Activated CD4-positive, alpha-beta T cell treated with anti-CD3 and anti-CD28 coated beads for 4 hours (primary cell): Measurements from ENCODE around the gene CCDC68.
A peak's percentile ranks its signal among the peaks of the same experiment; 100 is the strongest.

ENCODE experiments used
- DNase-seq, 2 donors: peaks; one replicate each; pipeline ENCODE4 v3.0.0-alpha.2; 2020

Gene CCDC68

DNA sequence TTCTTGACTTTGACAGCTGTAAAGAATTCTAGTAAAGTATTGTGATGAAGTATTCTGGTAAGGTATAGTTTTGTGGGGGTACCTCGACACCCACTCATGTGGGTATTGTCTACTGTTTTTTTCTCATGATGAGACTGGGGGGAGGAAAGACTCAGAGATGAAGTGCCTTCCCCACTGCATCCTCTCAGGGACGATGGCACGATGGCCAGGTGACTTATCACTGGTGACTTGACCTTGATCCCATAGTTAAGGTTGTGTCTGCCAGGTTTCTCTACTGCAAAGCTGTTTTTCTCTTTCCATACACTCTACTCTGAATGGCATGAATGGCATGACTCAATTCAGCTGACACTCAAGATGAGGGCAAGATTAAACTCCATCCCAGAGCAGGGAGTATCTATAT is 936 bp upstream of the CCDC68 start:
- no peak for DNase-seq

DNA sequence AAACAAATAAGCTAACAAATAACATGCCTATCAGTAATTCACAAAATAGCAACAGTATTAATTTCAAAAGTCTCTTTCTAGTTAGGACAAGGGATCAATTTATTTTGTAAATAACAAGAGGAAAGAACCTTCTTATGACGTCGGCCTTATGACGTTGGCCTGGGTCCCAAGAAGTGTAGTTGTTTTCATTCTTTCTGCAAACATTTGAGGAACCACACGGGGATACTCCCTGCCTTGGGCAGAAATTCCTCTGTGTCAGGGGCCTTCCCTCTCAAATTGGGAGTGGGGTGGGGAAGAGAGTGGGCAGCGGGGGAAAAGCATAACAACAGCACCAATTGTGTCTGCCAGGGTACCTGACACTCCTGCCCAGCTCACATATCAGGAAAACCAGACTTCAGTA is 1.3 kb downstream of the CCDC68 start:
- DNase-seq: no peak

DNA sequence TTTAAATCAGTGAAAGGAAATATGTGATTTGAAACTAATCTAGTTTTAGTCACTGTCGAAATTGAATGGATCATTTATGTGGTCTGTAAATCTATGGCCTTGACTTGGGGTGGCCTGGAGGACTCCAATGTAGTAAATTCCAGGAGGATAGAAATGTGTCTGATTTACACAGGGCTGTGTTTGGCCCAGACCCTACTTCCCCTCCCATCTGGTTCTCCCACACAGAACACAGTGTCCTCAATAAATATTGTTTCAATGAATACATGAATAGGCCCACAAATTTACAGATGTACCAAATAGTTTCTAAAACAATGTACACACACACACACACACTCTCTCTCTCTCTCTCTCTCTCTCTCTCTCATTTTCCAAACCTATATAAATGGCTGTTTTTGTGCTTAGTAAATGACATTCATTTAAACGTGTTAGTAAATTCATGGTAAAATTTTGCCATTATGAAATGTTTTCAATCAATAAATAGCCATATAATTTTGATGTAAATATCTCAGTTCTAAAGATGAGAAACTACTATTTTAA is 1.9 kb downstream of the CCDC68 start:
- no peak for DNase-seq

DNA sequence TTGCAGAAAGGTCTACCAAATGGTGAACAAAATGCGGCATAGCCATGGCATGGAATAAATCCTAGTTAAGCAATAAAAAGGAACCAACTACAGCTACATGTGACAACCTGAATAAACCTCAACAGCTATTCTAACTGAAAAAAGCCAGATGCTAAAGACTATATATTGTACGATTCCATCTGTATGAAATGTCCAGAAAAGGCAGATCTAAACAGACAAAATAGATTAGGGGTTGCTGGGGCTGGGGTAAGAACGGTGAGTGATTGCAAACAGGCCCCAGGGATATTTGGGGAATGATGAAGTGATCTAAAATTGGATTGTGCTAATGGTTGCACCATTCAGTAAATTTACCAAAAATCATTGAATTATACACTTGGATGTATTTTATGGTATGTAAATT is 2.8 kb downstream of the CCDC68 start:
- no peak for DNase-seq

DNA sequence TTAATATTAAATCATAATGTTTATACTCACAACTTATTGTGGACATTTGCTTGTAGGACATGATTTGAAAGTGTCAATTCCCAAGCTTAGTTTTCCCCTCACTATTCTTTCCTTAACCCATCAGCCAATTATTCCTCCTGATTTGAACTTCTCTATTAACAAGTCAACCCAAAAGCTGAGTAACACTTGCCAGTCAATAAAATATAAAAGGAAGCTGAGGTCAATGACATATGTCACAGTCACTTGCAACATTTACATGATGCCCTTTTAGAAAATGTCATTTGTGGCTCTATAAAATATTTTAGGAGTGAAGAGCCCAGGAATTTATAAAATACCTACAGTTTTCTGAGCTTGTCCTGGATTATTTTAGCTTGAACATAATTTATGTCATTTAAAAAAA is 7.2 kb downstream of the CCDC68 start:
- no peak for DNase-seq

DNA sequence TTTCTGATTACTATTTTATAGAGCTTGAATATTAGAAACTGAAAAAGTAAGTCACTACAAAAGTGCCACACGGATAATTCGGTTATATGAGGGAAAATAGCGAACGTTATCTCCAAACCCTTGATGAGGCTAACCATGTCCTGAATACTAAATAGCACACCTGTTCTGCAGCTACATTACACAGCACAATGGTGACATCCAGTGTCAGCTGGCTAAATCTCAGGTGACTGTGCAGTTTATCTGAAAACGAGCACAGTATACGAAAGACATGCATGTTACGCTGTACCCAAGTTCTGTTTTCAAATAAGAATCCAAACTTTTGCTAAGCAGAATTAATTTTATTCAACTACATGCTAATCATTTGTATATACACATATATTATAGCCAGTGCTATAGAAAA is 9.0 kb downstream of the CCDC68 start:
- DNase-seq: no peak

DNA sequence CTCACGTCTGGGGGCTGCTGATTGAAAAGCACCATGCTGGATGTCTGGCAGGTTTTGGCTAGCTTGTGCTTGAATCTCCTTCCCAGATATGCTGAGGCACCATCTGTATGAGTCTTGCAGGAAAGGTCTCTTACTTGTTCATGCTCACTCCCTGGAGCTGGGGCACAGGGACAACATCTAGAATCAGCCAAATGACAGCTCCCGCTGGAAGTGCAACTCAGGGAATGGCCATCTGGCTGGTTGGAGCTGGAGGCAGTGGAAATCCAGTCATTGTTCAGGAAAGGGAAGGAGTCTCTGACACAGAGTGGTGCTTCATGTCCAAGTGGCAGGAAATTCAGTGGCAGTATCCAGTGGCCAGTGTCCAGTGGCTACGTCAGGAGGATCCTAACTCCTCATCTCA is 9.7 kb downstream of the CCDC68 start:
- no peak for DNase-seq

DNA sequence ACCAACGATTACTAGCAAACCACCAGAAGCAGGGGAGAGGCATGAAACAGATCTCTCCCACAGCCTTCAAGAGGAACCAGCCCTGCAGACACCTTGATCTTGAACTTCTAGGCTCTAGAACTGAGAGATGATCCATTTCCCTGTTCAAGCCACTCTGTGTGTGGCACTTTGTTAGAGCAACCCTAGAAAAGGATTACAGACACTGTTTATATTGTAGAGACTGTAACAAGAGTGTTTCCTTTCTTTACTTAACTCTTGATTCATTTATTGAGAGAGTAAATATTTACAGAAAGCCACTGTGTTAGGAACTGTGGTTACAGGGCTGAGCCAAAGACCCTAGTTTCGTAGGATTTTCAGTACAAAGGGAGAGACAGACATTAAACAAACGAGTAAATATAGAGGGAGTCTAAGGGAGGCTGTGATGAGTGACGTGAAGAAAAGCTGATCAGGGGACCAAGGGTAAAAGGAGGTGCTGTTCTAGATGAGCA is 10.9 kb downstream of the CCDC68 start:
- DNase-seq: no peak

DNA sequence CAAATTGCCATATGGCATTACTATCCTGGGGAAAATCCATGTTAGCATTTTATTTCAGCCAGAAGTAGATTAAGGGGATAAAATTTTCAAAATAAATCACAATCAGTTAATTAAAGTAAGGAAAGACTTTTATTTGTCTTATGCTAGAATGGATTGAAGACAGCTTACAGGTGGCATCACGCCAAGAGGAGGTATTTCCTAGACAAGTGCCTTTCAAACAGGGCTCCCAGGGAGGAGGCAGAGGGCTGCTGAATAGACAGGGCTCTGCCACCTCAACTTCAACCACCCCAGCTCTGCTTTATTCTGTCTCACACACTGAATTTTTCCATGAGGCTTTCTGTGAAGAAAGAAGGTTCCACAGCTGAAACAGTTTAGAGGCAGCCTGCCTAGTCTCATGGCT is 12.2 kb downstream of the CCDC68 start:
- peak in 1 of 2 donors; percentile 2 for DNase-seq

DNA sequence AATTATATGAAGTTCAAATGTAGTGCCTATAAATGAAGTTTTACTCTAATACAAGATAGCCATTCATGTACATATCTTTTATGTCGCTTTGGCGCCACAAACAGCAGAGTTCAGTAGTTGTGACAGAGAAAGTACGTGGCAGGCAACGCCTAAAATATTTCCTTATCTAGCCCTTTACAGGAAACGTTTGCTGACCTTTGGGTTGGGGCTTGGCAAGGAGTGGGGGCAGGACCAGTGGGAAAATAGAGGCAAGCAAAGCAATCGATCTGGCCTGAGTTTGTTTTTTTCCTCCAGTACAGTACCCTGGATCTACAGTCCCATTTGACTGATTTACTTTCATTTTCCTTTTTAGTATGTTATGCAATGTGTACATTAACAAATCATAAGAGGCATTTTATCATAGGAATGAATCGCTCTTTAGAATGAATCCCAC is 13.1 kb downstream of the CCDC68 start:
- peak in 1 of 2 donors; percentile 4 for DNase-seq

DNA sequence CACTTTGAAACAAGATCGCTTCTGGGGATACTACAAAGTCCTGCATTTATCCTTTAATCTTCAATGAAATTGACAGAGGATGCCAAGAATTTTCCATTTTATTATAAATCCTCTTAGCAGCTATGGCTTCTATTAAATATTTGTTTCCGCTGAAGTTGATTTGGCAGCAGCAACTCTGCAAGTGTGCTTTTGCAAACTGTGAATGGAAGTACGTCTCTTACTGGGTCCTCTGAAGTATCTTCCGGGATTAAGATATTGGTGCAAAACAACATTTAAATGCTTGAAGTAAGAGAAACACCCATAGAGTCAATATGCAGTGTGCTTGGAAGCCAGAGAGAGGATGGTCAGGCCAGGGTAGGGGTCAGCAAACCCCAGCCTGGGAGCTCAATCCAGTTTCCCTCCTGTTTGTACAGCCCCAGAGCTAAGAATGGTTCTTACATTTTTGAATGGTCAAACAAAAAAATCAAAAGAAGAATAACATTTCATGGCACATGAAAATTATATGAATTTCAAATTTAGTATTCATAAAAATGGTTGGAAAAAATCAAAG is 13.6 kb downstream of the CCDC68 start:
- DNase-seq: no peak

DNA sequence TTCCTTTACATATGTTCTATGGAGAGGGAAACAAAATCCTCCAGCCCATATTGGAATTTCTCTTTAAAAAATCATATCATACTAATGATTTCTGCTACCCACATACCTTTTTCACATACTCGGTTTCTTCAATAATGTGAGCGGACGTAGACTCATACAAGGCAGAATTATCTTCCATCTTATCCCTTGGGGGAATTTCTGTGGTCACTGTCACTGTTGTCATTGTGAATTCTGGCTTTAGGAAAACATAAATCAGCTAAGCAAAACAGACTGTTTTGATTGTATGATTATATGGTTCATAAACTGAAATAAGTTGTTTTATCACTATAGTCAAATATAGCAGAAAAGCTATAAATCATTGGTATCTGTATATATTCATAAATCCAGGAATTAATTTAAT is 16.7 kb downstream of the CCDC68 start:
- DNase-seq: no peak

DNA sequence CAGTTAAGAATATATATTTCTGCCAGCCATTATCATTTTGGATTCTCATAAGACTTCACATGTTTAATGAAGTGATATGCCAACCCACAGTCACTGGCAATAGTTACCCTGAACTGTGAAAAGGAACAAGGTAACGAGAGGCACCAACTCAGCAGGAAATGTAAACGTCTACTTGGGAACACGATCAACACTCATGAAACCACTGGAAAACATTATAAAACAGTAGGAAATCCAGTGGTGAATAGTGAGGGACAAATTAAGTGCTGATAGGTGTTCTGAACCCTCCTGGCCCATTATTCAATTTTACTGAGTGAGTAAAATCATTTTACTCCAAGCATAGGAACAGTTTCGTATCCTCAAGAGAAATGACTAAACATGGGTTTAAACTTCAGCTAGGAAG is 17.1 kb downstream of the CCDC68 start:
- DNase-seq: no peak

DNA sequence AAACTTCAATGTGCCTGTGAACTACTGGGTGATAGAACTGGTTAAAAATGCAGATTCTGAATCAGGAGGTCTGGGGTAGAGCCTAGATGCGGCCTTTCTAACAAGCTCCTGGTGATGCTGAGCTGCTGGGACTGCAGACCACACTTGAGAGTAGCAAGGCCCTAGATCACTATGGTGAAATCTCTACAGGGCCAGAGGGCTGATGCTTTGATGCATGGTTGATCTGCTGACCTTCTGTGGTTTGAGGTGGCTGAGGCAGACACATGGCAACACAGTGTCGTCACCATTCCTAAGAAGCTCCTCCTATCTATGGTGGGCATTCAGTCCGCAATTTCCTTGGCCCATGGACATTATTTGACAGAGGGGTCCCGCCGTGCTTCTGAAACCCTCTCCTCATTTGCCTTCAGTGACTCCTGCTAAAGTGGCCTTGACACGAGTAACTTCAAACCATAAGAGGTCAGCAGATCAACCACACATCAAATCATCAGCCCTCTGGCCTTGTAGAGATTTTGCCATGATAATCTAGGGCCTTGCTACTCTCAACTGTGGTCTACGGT is 19.8 kb downstream of the CCDC68 start:
- no peak for DNase-seq

DNA sequence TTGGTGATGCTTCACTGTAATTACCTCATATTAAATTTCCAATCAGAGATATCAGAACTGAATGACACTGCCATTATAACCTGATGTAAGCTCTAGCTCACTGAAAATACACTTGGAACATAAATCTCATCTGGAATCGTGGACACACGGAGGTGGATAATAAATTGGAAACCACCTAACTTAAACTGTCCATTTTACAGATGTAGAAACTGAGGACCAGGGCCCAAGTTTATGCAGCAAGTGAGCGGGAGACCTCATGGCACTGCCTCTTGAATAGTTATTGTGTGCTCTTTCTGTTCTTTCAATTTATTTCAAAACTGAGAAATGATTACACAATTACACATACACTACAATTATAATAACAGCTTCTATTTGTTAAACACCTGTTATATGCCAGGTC is 20.8 kb downstream of the CCDC68 start:
- no peak for DNase-seq

DNA sequence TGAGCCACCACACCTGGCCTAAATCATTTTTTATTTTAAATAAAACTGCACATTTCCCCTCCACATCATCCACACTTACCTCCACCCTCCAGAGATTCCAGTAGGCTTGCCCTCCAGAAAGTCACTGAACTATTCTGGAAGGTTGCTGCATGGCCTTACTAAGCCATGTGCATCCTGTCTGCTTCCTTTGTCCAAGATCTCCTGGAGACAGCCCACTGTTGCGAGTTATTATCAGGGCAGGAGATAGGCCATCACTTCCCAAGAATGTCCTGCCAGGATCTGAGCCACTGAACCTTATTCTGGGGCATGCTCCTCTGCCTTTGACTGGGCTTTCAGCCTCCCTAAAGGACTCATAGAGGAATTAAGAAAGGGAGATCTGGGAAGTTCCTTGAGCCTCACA is 26.8 kb downstream of the CCDC68 start:
- no peak for DNase-seq

DNA sequence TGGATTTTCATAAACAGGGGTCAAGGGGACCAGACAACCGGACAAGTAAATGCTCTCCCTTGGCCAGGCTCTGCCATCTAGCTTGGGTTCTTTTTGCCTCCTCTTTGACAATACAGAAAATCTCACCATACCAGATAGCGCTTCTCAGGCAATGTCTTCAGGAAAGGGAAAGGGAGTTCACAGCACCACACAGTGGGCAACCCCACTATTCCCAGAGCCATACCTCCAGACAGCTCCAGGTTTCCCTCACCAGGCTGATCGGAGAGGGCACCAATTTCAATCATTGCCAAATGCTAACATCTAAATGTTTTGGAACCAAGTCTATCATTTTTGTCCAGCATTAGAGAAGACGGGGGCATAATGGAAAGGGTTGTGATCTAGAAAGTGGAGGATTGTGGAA is 28.1 kb downstream of the CCDC68 start:
- DNase-seq: no peak

DNA sequence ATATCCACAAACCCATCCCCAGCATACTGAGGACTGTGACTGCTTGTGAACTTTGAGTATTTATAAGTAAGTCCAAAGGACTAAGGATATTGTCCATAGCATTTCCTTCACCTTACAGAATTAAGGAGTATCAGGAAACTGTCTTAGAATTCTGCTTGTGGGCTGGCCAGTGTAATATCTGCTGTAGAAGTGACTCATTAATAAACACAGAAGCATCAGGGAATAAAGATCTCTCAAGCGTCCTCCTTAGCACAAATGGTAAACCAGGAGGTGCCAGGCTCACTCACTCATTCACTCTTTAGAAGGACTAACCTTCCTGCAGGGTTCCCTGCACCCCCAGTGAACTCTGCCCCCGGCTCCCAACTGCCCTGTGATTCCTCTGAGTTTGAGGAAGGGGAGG is 31.0 kb downstream of the CCDC68 start:
- no peak for DNase-seq

DNA sequence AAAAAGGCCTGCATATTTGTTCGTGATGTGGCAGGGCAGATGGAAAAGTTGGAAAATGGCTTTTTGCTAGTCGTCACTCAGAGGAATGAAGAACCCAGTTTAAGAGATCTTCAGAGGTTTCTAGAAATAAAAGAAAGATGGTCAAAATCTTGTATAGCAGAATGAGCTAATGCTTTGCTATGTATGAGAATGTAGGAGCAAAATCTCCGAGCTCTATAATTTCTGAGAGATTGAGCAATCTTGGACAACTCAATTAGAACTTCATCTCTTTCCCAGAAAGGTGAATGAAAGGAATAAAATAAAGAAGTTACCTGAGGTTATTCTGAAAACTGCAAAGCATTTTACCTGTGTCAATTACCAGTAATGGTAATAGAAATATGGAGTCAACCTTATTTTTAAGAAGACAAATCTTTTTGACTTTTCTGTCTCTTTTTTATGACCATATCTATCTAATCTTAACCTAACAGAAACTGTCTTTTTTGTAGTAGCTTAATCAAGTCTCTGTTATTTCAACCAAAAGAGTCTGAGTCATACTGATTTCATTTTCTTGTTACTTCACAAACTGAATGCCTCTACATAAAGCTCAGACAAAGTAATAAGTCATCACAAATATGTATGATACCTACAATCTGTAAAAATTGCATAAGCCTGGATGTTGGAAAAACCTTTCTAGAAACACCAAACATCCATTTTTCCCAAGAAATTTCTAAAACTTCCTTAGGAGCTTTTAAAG is 32.5 kb downstream of the CCDC68 start:
- no peak for DNase-seq

DNA sequence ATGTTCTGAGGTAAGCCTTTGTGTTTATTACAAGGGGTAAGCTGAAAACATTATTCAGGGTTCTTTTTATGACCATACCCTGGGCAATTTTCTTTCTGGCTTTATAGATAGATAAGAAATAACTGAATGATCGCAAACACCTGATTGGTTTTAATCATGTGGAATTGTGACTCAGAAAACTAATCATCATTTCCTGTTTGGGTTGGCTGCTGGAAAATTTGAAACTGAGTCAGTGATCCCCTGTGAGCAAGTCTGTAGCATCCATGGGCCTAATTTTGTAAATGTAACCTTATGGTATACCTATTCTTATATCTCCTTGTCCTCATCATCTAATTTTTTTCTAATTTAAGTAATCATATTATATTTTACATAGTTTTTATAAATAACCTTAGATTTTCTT is 34.3 kb downstream of the CCDC68 start:
- DNase-seq: no peak

DNA sequence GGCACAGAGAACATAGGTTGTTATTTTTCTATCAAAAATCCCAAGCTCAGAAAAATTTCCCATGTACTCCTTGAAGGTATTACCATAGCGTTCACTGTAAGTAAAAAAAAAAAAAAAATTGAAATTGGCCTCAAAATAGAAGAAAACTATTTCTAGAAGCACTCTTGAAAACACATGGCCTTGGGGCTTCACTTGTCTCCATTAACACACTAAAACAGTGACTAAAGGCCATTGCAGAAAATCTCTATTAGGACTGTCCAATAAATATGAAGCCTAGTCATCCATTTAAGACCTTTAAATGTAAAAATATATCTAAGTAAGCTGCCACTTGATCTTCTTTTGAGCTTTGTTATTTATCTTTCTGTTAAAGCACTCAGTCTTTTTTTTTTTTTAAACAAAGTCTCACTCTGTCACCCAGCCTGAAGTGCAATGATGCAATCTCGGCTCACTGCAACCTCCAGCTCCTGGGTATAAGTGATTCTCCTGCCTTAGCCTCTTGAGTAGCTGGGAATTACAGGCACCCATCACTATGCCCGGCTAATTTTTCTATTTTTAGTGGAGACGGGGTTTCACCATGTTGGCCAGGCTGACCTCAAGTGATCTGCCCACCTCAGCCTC is 35.8 kb downstream of the CCDC68 start:
- DNase-seq: no peak

DNA sequence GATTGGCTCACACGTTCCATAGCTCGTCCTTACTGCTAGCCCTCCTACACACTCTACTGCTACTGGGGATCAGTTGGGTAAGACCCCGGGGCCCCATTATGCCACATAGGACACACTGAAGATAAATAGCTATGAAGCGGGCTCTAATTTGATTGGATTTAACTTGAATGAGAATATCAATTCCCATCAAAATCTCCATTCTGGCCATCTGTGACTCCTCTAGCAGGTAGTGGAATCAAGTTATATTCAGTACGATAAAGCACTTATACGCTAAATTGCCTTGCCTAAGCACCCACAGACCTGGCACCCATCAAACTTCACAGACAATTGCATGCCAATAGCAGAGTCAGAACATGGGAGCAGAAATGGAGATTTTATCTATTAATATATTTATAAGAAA is 39.8 kb downstream of the CCDC68 start:
- DNase-seq: no peak

DNA sequence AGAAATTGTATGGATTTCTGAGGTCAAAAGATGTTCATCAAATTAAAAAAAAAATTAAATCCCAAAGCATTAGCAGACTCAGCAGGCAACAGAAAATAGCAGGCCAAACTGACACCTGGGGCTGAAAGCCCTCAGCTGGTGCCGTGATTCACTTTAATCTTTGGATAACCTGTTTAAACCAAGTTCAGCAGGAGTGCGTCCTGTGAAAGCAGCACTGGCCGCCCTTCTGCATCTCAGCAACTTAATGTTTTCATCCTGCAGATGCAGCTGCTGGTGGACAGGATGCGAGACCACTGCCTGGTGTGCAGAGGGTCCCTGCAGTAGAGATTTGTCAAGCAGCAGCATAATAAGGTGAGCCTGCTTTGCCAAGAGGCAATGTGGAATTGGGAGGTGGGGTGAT is 41.2 kb downstream of the CCDC68 start:
- no peak for DNase-seq

DNA sequence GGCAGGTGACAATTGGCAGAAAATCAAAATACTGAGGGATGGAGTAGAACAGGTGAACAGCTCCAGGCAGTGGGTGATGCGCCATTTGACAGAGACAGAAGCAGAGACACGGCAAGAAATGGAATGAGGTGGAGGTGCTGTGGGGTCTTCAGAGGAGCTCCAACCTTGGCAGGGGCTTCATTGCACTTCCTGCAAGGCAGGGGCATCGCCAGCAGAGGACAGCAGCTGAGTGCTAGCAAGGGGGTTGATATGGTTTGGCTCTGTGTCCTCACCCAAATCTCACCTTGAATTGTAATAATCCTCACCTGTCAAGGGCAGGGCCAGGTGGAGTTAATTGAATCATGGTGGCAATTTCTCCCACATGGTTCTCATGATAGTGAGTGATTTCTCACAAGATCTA is 42.8 kb downstream of the CCDC68 start:
- DNase-seq: no peak
